Measurements from ENCODE around the gene C1QTNF12.

C1QTNF12 gene

GRCh38 chr1:1213345-1214265 lies 32.9 kb downstream of the C1QTNF12 start, which contains the start of gene TNFRSF4:
TNFRSF4 (minus strand) TSS chr1:1214153; CDS start chr1:1214127, 26 bp downstream.
- no peak for DNase-seq (ENCODE audit: low read depth)

GRCh38 chr1:1212780-1213344 lies 33.7 kb downstream of the C1QTNF12 start:
- DNase-seq (ENCODE audit: low read depth): peak; percentile 35

- no peak for DNase-seq (ENCODE audit: low read depth)
Observed at GRCh38 chr1:1211541-1212441, 34.7 kb downstream of the C1QTNF12 start.

- DNase-seq (ENCODE audit: low read depth): no peak
Observed at GRCh38 chr1:1210726-1211540, 35.6 kb downstream of the C1QTNF12 start.

- DNase-seq (ENCODE audit: low read depth): peak; percentile 37
Observed at GRCh38 chr1:1208713-1209433, 37.6 kb downstream of the C1QTNF12 start.

GRCh38 chr1:1207571-1207892 lies 39.0 kb downstream of the C1QTNF12 start:
- DNase-seq (ENCODE audit: low read depth): no peak

- DNase-seq (ENCODE audit: low read depth): no peak
Observed at GRCh38 chr1:1206966-1207531, 39.5 kb downstream of the C1QTNF12 start.

GRCh38 chr1:1206376-1206965 lies 40.1 kb downstream of the C1QTNF12 start, which contains the start of gene TNFRSF18:
TNFRSF18 (minus strand) TSS chr1:1206592; CDS start chr1:1206571, 21 bp downstream.
- DNase-seq (ENCODE audit: low read depth): no peak

- DNase-seq (ENCODE audit: low read depth): no peak
Observed at GRCh38 chr1:1205769-1206375, 40.6 kb downstream of the C1QTNF12 start.

GRCh38 chr1:1204998-1205768 lies 41.3 kb downstream of the C1QTNF12 start:
- DNase-seq (ENCODE audit: low read depth): no peak

- DNase-seq (ENCODE audit: low read depth): no peak
Observed at GRCh38 chr1:1204425-1204920, 42.0 kb downstream of the C1QTNF12 start.

GRCh38 chr1:1203561-1204424 lies 42.7 kb downstream of the C1QTNF12 start:
- DNase-seq (ENCODE audit: low read depth): no peak

- no peak for DNase-seq (ENCODE audit: low read depth)
Observed at GRCh38 chr1:1202831-1203560, 43.5 kb downstream of the C1QTNF12 start.

- peak; percentile 83 for DNase-seq (ENCODE audit: low read depth)
Observed at GRCh38 chr1:1200876-1201810, 45.4 kb downstream of the C1QTNF12 start.

- DNase-seq (ENCODE audit: low read depth): no peak
Observed at GRCh38 chr1:1199961-1200875, 46.3 kb downstream of the C1QTNF12 start.

Data from stimulated activated CD8-positive, alpha-beta memory T cell treated with anti-CD3 and anti-CD28 coated beads, Interleukin-4, amount 100 ng/mL, for 24 hours (primary cell).